Peyer's patch (tissue), 4 donors: ENCODE data around the gene HMGCL. TPM values are rescaled to one million over a fixed set of nuclear protein-coding genes. Genes with fewer than 3 reads are reported as not detected.
A peak's percentile ranks its signal among the peaks of the same experiment; 100 is the strongest.

ENCODE experiments used
- DNase-seq, 3 donors: peaks; one replicate each; pipeline ENCODE4 v3.0.0-alpha.2; 2017 to 2019
- H3K27ac ChIP-seq, 4 donors: fragments of 200-600 bp; sonication (generic); one replicate each; pipeline ENCODE4 v1.5.1; 2016 to 2019
- H3K27me3 ChIP-seq, 2 donors: fragments of 200-600 bp; sonication (generic); one replicate each; pipeline ENCODE4 v1.5.1; 2019
- H3K36me3 ChIP-seq, 3 donors: fragments of 200-600 bp; sonication (generic); one replicate each; pipeline ENCODE4 v1.5.1; 2016 to 2019
- H3K4me1 ChIP-seq, 4 donors: fragments of 200-600 bp; sonication (generic); one replicate each; pipeline ENCODE4 v1.5.1; 2016 to 2019
- H3K4me3 ChIP-seq, 4 donors: fragments of 200-600 bp; sonication (generic); 1 replicate in 3 of 4; 2 replicates in 1 of 4; pipeline ENCODE4 v1.5.1; 2016 to 2019; ENCODE audit warnings: mild to moderate bottlenecking in 1 of 4
- H3K9me3 ChIP-seq, 4 donors: fragments of 200-600 bp; sonication (generic); one replicate each; pipeline ENCODE4 v1.5.1; 2016 to 2019; ENCODE audit warnings: mild to moderate bottlenecking in 1 of 4
- CTCF ChIP-seq, 6 experiments: fragments of 450-650 bp in 4 of 6; fragments of 200-600 bp in 2 of 6; sonication (generic) in 1 of 6; IDR thresholded peaks; one replicate each; pipeline ENCODE4 v1.5.1; 2017 to 2019; ENCODE audit warnings: antibody characterized with exemption in 6 of 6, mild to moderate bottlenecking in 3 of 6, moderate library complexity in 1 of 6
- POLR2A ChIP-seq, 2 donors: fragments of 450-650 bp; IDR thresholded peaks; one replicate each; pipeline ENCODE4 v1.5.1; 2017; ENCODE audit warnings: antibody characterized with exemption in 2 of 2, mild to moderate bottlenecking in 2 of 2, moderate library complexity in 2 of 2
- total RNA-seq, 4 donors: library from RNA; depleted of rRNA; stranded (reverse); fragments of >200 nt; gene quantifications; one replicate each; pipeline ENCODE4 v1.1.0, GENCODE V29; 2016

HMGCL gene
- total RNA-seq, 4 donors from 2014 or later: 24.8 to 74.3 (median 64.6) TPM

- Histone ChIP-seq H3K9me3 (no peaks in the 10 kb centered on the region), H3K27ac (peak overlapping the region in 3 of 4 donors; percentile 23 to 51 (median 31)), H3K36me3 (peaks cover 0 to 28% (median 0%) of the 10 kb centered on the region in 3 donors), H3K4me3 (no peak overlapping the region), H3K27me3 (no peaks in the 10 kb centered on the region), H3K4me1 (peaks cover 0 to 21% (median 5%) of the 10 kb centered on the region in 4 donors)
- DNase-seq: peak; percentile 64 to 86 (median 73)
- no peak for TF ChIP-seq POLR2A (IDR thresholded peaks at IDR 0.05)
- peak; percentile 51 to 90 (median 80) for TF ChIP-seq CTCF (IDR thresholded peaks at IDR 0.05)
Observed at GRCh38 chr1:23810818-23811540, 14.2 kb downstream of the HMGCL start.

- Histone ChIP-seq H3K36me3 (peaks cover 0 to 16% (median 0%) of the 10 kb centered on the region in 3 donors), H3K27ac (peak overlapping the region; percentile 27 to 51 (median 46))
Observed at GRCh38 chr1:23809751-23810171, 15.5 kb downstream of the HMGCL start.

GRCh38 chr1:23807453-23807852, 17.8 kb downstream of the HMGCL start:
- Histone ChIP-seq H3K4me3 (no peak overlapping the region), H3K4me1 (peaks cover 0 to 21% (median 5%) of the 10 kb centered on the region in 4 donors), H3K27me3 (no peaks in the 10 kb centered on the region), H3K36me3 (peaks cover 0 to 6% (median 0%) of the 10 kb centered on the region in 3 donors), H3K9me3 (no peaks in the 10 kb centered on the region), H3K27ac (no peak overlapping the region)
- TF ChIP-seq POLR2A (IDR thresholded peaks at IDR 0.05) (no peak), CTCF (IDR thresholded peaks at IDR 0.05) (no peak)
- peak in 1 of 3 donors; percentile 4 for DNase-seq

More at GRCh38 chr1:23809751-23810171, 15.5 kb downstream of the HMGCL start:
- no peaks in the 10 kb centered on the region for H3K9me3 ChIP-seq
- TF ChIP-seq POLR2A (IDR thresholded peaks at IDR 0.05) (peak in 1 of 2 donors; percentile 21), CTCF (IDR thresholded peaks at IDR 0.05) (peak; percentile 65 to 92 (median 86))
- DNase-seq: peak; percentile 84 to 92 (median 88)
- H3K4me3 ChIP-seq: no peak overlapping the region
- H3K4me1 ChIP-seq: peaks cover 0 to 21% (median 5%) of the 10 kb centered on the region in 4 donors
- H3K27me3 ChIP-seq: no peaks in the 10 kb centered on the region

GRCh38 chr1:23806280-23806679, 18.9 kb downstream of the HMGCL start:
- Histone ChIP-seq H3K36me3 (peaks cover 0 to 6% (median 0%) of the 10 kb centered on the region in 3 donors), H3K9me3 (no peaks in the 10 kb centered on the region), H3K27me3 (no peaks in the 10 kb centered on the region), H3K27ac (no peak overlapping the region), H3K4me1 (peaks cover 0 to 26% (median 9%) of the 10 kb centered on the region in 4 donors), H3K4me3 (no peak overlapping the region)
- no peak for TF ChIP-seq CTCF (IDR thresholded peaks at IDR 0.05)
- no peak for TF ChIP-seq POLR2A (IDR thresholded peaks at IDR 0.05)
- peak in 1 of 3 donors; percentile 25 for DNase-seq

- Histone ChIP-seq H3K4me1 (peaks cover 0 to 15% (median 13%) of the 10 kb centered on the region in 4 donors), H3K27me3 (no peaks in the 10 kb centered on the region), H3K9me3 (no peaks in the 10 kb centered on the region), H3K36me3 (peaks cover 0 to 6% (median 0%) of the 10 kb centered on the region in 3 donors), H3K4me3 (no peak overlapping the region), H3K27ac (no peak overlapping the region)
- TF ChIP-seq CTCF (IDR thresholded peaks at IDR 0.05) (no peak), POLR2A (IDR thresholded peaks at IDR 0.05) (no peak)
- peak in 1 of 3 donors; percentile 19 for DNase-seq
Observed at GRCh38 chr1:23805025-23805424, 20.2 kb downstream of the HMGCL start.
